ENCODE measurements around the gene LSM12. TPM values are rescaled to one million over a fixed set of nuclear protein-coding genes. Genes with fewer than 3 reads are reported as not detected.

The LSM12 gene
- total and polyA plus RNA-seq, 2 donors (not counting 3 experiments of a cell fraction or from before 2014, with no cell fraction given) = 36.5 to 68.9 TPM

GRCh38 chr17:44076716-44077594 is 10.5 kb upstream of the LSM12 start:
- H3K27ac ChIP-seq (ENCODE audit: insufficient read depth, low read depth, low read length) = no peak overlapping the region
- intact Hi-C loops (cut with micrococcal nuclease) = no loop called here
- peaks cover 3% of the 10 kb centered on the region for H3K4me1 ChIP-seq (ENCODE audit: control insufficient read depth, extremely low read depth, insufficient read depth, low read length)
- peaks cover 4 to 38% of the 10 kb centered on the region in 2 experiments for H3K36me3 ChIP-seq (ENCODE audit: control insufficient read depth in 2 of 2, extremely low read depth in 1 of 2, insufficient read depth in 2 of 2, low read length in 2 of 2)
- H4K20me1 ChIP-seq (replicated peaks; ENCODE audit: control insufficient read depth, extremely low read depth, insufficient read depth, low read length) = no peaks in the 10 kb centered on the region
- H3K79me2 ChIP-seq (ENCODE audit: control insufficient read depth, insufficient read depth, low read length) = peaks cover 4% of the 10 kb centered on the region
- no peaks in the 10 kb centered on the region for H3K9me1 ChIP-seq (replicated peaks; ENCODE audit: control insufficient read depth, extremely low read depth, insufficient read depth, low read length)
- dilution Hi-C loops (cut with MboI; ENCODE audit: extremely low pct_ligation_motif_present, low sequenced_read_pairs) = no loop called here
- no peak overlapping the region for H3K9ac ChIP-seq (replicated peaks; ENCODE audit: extremely low read depth, insufficient read depth, low read length)
- H2AFZ ChIP-seq (ENCODE audit: low read depth, low read length) = no peak overlapping the region
- FAIRE-seq = no peak
- no peak overlapping the region for H3K4me2 ChIP-seq (ENCODE audit: insufficient read depth, low read length)
- no TSS peak for BruUV-seq (replicated peaks)
- no peaks in the 10 kb centered on the region for H3K27me3 ChIP-seq (ENCODE audit: control insufficient read depth in 2 of 2, insufficient read depth in 2 of 2, low read length in 2 of 2)
- H3K4me3 ChIP-seq (replicated peaks in 1 of 3; ENCODE audit: insufficient read depth in 1 of 3, low read depth in 1 of 3, low read length in 3 of 3) = no peak overlapping the region
- ChIA-PET POLR2A (no interaction called here), CTCF (no interaction called here)
- H3K9me3 ChIP-seq (replicated peaks; ENCODE audit: control insufficient read depth, insufficient read depth, low read length) = no peaks in the 10 kb centered on the region
- TF ChIP-seq POLR2AphosphoS5 (IDR thresholded peaks at IDR 0.05; ENCODE audit: insufficient read depth, low read depth, low read length) (no peak), MYC (IDR thresholded peaks at IDR 0.05; ENCODE audit: low read depth, low read length) (no peak), JUN (IDR thresholded peaks at IDR 0.05; ENCODE audit: borderline replicate concordance, insufficient read depth, insufficient read length, low read depth) (no peak)
- DNase-seq (ENCODE audit: low read depth, low spot score) = no peak

GRCh38 chr17:44075598-44076293 is 9.3 kb upstream of the LSM12 start:
- peaks cover 11% of the 10 kb centered on the region for H3K4me1 ChIP-seq (ENCODE audit: control insufficient read depth, extremely low read depth, insufficient read depth, low read length)
- FAIRE-seq = no peak
- no peak overlapping the region for H3K27ac ChIP-seq (ENCODE audit: insufficient read depth, low read depth, low read length)
- no peaks in the 10 kb centered on the region for H3K9me1 ChIP-seq (replicated peaks; ENCODE audit: control insufficient read depth, extremely low read depth, insufficient read depth, low read length)
- ChIA-PET CTCF (interaction anchor here (1.6 kb wide), 1 partner anchor 8 kb away, joined by 8 read pairs; no protein-coding TSS in a partner anchor), POLR2A (no interaction called here)
- no peak overlapping the region for H3K4me2 ChIP-seq (ENCODE audit: insufficient read depth, low read length)
- H3K4me3 ChIP-seq (replicated peaks in 1 of 3; ENCODE audit: insufficient read depth in 1 of 3, low read depth in 1 of 3, low read length in 3 of 3) = no peak overlapping the region
- no peak overlapping the region for H3K9ac ChIP-seq (replicated peaks; ENCODE audit: extremely low read depth, insufficient read depth, low read length)
- H3K36me3 ChIP-seq (ENCODE audit: control insufficient read depth in 2 of 2, extremely low read depth in 1 of 2, insufficient read depth in 2 of 2, low read length in 2 of 2) = peaks cover 4 to 37% of the 10 kb centered on the region in 2 experiments
- H2AFZ ChIP-seq (ENCODE audit: low read depth, low read length) = no peak overlapping the region
- no TSS peak for BruUV-seq (replicated peaks)
- intact Hi-C loops (cut with micrococcal nuclease) (no loop called here), dilution Hi-C loops (cut with MboI; ENCODE audit: extremely low pct_ligation_motif_present, low sequenced_read_pairs) (no loop called here)
- no peak for TF ChIP-seq JUN (IDR thresholded peaks at IDR 0.05; ENCODE audit: borderline replicate concordance, insufficient read depth, insufficient read length, low read depth)
- H3K9me3 ChIP-seq (replicated peaks; ENCODE audit: control insufficient read depth, insufficient read depth, low read length) = no peaks in the 10 kb centered on the region
- H4K20me1 ChIP-seq (replicated peaks; ENCODE audit: control insufficient read depth, extremely low read depth, insufficient read depth, low read length) = no peaks in the 10 kb centered on the region
- peaks cover 9% of the 10 kb centered on the region for H3K79me2 ChIP-seq (ENCODE audit: control insufficient read depth, insufficient read depth, low read length)
- H3K27me3 ChIP-seq (ENCODE audit: control insufficient read depth in 2 of 2, insufficient read depth in 2 of 2, low read length in 2 of 2) = no peaks in the 10 kb centered on the region
- no peak for DNase-seq (ENCODE audit: low read depth, low spot score)
